HepG2 (cell line): ENCODE results near the gene OSBPL1A.

Experiments
- MAX ChIP-seq: IDR thresholded peaks from 2 replicates; pipeline ENCODE4 v1.6.1; 2012; ENCODE audit warnings: inconsistent platforms
- POLR2A ChIP-seq, 2 experiments: IDR thresholded peaks; 2 replicates each; pipeline ENCODE4 v1.6.1; 2011; ENCODE audit warnings: low read depth in 2 of 2, low read length in 2 of 2, mild to moderate bottlenecking in 1 of 2, moderate library complexity in 1 of 2; ENCODE audit not compliant: insufficient read depth in 1 of 2
- SETDB1 ChIP-seq: sonication (generic); formaldehyde crosslinking; IDR thresholded peaks from 2 replicates; pipeline ENCODE4 v1.5.1; 2020; ENCODE audit warnings: missing genetic modification reagents, mild to moderate bottlenecking, borderline replicate concordance
- TAF1 ChIP-seq: sonication (generic); formaldehyde crosslinking; IDR thresholded peaks from 2 replicates; pipeline ENCODE4 v1.4.0; 2020; ENCODE audit warnings: missing genetic modification reagents
- ZBTB7B ChIP-seq: sonication (generic); formaldehyde crosslinking; IDR thresholded peaks from 2 replicates; pipeline ENCODE4 v1.4.0; 2020; ENCODE audit warnings: missing genetic modification reagents
- ZHX1 ChIP-seq: sonication (generic); formaldehyde crosslinking; IDR thresholded peaks from 2 replicates; pipeline ENCODE4 v1.8.1; 2022; ENCODE audit warnings: low read depth, mild to moderate bottlenecking, missing genetic modification reagents
- ZNF569 ChIP-seq: sonication (generic); formaldehyde crosslinking; IDR thresholded peaks from 2 replicates; pipeline ENCODE4 v1.5.0; 2020; ENCODE audit warnings: mild to moderate bottlenecking, missing genetic modification reagents, moderate library complexity, borderline replicate concordance
- TF ChIP-seq, protein P1 (sequence below): sonication (generic); formaldehyde crosslinking; IDR thresholded peaks from 2 replicates; pipeline ENCODE4 v1.5.0; 2020; ENCODE audit warnings: mild to moderate bottlenecking, missing genetic modification reagents, moderate library complexity
- TF ChIP-seq, protein P2 (sequence below): sonication (generic); formaldehyde crosslinking; IDR thresholded peaks from 2 replicates; pipeline ENCODE4 v1.8.0; 2023; ENCODE audit warnings: mild to moderate bottlenecking, missing genetic modification reagents

GRCh38 chr18:24420551-24420950 lies 22.9 kb upstream of the OSBPL1A start:
- TF ChIP-seq ZNF569 (CRISPR knock-in tag) = no peak
- TF ChIP-seq, protein P1, sequence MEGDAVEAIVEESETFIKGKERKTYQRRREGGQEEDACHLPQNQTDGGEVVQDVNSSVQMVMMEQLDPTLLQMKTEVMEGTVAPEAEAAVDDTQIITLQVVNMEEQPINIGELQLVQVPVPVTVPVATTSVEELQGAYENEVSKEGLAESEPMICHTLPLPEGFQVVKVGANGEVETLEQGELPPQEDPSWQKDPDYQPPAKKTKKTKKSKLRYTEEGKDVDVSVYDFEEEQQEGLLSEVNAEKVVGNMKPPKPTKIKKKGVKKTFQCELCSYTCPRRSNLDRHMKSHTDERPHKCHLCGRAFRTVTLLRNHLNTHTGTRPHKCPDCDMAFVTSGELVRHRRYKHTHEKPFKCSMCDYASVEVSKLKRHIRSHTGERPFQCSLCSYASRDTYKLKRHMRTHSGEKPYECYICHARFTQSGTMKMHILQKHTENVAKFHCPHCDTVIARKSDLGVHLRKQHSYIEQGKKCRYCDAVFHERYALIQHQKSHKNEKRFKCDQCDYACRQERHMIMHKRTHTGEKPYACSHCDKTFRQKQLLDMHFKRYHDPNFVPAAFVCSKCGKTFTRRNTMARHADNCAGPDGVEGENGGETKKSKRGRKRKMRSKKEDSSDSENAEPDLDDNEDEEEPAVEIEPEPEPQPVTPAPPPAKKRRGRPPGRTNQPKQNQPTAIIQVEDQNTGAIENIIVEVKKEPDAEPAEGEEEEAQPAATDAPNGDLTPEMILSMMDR (CRISPR knock-in tag) = no peak
- TF ChIP-seq SETDB1 = no peak
- TF ChIP-seq ZBTB7B (CRISPR knock-in tag) = no peak
- TF ChIP-seq ZHX1 (CRISPR knock-in tag) = no peak
- TF ChIP-seq POLR2A (IDR thresholded peaks at IDR 0.05; ENCODE audit: insufficient read depth in 1 of 2, low read depth in 2 of 2, low read length in 2 of 2) = no peak
- TF ChIP-seq MAX = no peak
- TF ChIP-seq, protein P2, sequence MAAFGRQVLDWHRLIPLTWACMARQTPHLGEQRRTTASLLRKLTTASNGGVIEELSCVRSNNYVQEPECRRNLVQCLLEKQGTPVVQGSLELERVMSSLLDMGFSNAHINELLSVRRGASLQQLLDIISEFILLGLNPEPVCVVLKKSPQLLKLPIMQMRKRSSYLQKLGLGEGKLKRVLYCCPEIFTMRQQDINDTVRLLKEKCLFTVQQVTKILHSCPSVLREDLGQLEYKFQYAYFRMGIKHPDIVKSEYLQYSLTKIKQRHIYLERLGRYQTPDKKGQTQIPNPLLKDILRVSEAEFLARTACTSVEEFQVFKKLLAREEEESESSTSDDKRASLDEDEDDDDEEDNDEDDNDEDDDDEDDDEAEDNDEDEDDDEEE (CRISPR knock-in tag) = no peak
- TF ChIP-seq TAF1 = no peak
